ENCODE results near the gene SAP25.
"Not testable (repeated sequence)": the region's sequence is repeated elsewhere in the genome, so short reads cannot be mapped to it uniquely, and the experiment has no call there.

The SAP25 gene

GRCh38 chr7:100532165-100533022 lies 41.3 kb downstream of the SAP25 start:
- TF ChIP-seq, protein P1, sequence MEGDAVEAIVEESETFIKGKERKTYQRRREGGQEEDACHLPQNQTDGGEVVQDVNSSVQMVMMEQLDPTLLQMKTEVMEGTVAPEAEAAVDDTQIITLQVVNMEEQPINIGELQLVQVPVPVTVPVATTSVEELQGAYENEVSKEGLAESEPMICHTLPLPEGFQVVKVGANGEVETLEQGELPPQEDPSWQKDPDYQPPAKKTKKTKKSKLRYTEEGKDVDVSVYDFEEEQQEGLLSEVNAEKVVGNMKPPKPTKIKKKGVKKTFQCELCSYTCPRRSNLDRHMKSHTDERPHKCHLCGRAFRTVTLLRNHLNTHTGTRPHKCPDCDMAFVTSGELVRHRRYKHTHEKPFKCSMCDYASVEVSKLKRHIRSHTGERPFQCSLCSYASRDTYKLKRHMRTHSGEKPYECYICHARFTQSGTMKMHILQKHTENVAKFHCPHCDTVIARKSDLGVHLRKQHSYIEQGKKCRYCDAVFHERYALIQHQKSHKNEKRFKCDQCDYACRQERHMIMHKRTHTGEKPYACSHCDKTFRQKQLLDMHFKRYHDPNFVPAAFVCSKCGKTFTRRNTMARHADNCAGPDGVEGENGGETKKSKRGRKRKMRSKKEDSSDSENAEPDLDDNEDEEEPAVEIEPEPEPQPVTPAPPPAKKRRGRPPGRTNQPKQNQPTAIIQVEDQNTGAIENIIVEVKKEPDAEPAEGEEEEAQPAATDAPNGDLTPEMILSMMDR (conservative IDR thresholded peaks at IDR 0.05; ENCODE audit: low read depth), result no peak
- no peak overlapping the region for H3K27ac ChIP-seq
- ChIA-PET POLR2A (ENCODE audit: low non-redundant PET) (no interaction called here), CTCF (interaction anchor here (0.7 kb wide), 1 partner anchor 53 kb away, joined by 3 read pairs; no protein-coding TSS in a partner anchor)
- no peak for DNase-seq (ENCODE audit: low spot score)

DNA sequence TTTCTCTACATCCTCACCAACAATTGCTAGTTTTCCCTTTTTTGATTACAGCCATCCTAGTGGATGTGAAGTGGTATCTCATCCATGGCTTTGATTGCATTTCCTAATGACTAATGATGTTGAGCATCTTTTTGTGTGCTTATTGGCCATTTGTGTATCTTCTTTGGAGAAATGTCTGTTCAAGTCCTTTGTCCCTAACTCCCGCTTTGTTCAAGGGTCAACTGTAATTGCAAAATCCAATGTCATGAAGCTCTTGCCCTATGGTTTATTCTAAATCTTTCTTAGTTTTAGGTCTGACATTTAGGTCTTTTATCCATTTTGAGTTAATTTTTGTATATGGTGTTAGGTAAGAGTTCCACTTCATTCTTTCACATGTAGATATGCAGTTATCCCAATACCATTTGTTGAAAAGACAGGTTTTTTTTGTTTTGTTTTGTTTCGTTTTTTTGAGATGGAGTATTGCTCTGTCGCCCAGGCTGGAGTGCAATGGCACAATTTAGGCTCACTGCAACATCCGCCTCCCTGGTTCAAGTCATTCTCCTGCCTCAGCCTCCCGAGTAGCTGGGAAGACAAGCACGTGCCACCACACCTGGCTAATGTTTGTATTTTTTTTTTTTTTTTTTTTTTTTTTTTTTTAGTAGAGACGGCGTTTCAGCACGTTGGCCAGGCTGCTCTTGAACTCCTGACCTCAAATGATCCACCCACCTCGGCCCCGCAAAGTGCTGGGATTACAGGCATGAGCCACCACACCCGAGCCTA lies 45.4 kb downstream of the SAP25 start:
- POLR2A ChIA-PET (ENCODE audit: low non-redundant PET); DNase-seq (ENCODE audit: low spot score); H3K27ac ChIP-seq; CTCF ChIA-PET: not testable (repeated sequence)

GRCh38 chr7:100523192-100523591 lies 50.5 kb downstream of the SAP25 start:
- CTCF ChIA-PET, result not testable (repeated sequence)

More at GRCh38 chr7:100523192-100523591, 50.5 kb downstream of the SAP25 start:
- DNase-seq (ENCODE audit: low spot score); H3K27ac ChIP-seq; POLR2A ChIA-PET (ENCODE audit: low non-redundant PET): not testable (repeated sequence)
